HG02973 (cell line): ENCODE data around the gene CCDC40.

ENCODE experiments used
- ATAC-seq: cut with Tn5 transposase; IDR thresholded peaks from one replicate; pipeline ENCODE4 v1.9.1; 2021; ENCODE audit warnings: moderate library complexity; ENCODE audit not compliant: unreplicated experiment

The CCDC40 gene

GRCh38 chr17:80110927-80111701, 74.7 kb downstream of the CCDC40 start:
- no peak for ATAC-seq

DNA sequence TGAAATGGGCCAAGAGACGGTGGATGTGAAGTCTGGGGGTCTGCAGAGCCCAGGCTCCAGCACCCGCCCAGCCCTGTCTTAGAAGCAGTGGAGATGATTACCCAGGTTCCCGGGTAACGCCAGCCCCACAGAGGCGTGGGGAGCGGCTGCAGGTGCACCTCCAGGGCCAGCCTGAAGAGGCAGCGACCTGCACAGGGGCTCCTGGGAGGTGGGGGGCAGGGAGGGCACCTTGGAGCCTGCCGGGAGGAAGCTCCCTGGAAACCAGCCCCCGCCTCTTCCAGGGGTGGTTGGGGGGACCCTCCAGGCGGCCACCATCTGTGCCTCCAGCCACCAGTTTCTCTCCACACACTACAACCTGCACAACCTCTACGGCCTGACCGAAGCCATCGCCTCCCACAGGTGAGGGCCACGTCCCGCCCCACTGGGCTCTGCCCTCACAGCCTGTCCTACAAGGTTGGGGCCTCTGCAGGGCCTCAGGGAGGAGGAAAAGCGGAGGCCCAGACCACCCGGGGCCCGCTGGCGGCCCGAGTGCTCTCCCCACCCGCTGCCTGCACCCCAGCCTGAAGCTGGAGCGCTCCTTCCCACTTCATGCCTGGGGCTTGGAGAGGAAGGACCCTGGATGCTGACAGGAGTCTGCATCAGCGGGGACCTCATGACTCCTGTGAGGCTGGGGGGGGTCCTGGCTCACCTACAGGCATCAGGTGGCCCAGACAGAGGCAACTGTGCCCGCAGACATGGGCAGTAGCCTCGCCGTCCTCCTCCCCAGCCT, 75.4 kb downstream of the CCDC40 start:
- no peak for ATAC-seq

GRCh38 chr17:80112471-80113032, 76.1 kb downstream of the CCDC40 start:
- no peak for ATAC-seq

GRCh38 chr17:80113033-80113484, 76.6 kb downstream of the CCDC40 start:
- ATAC-seq, result no peak

- no peak for ATAC-seq
Observed at GRCh38 chr17:80114758-80115157, 78.3 kb downstream of the CCDC40 start.

DNA sequence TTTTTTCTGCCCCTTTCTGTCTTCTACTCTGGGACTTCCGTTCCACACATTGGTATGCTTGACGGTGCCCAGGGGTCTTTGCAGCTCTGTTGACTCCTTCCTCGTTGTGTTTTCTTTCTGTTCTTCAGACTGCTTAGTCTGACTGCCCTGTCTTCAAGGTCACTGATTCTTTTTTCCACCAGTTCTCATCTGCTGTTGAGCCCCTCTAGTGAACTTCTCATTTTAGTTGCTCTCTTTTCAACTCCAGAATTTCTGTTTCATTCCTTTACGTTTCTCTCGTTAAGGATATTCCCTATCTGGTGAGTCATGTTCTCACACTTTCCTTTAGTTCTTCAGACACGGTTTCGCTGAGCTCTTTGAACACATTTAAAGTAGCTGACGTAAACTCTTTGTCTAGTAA, 78.7 kb downstream of the CCDC40 start:
- ATAC-seq, result no peak

DNA sequence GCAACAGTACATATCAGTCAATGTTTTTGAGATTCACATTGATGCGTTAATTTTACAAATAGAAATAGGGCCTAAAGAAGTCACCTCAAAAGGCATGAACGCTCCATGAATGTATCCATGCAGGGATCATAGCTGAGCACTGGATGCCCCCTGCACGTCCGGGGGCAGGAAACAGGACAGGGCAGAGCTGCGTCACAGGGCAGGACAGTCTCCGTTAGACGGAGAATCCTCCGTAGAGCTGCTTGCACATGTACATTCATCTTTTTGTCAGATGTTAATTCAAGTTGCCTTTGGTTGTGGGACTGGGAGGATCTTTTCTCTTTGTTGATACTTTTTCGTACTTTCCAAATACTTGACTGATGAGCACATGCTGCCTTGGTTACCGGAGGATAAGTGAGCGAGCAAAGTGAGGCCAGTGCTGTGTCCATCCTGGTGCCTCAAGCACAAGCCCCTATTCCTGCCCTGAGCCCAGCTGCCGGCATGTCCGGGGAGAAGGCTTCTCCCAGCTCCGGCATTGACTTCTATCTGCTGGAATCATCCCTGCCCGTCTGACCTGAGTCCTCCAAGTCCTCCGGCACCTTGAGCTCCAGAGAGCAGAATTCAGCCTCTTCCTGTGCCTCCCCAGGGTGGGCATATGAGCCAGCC, 80.0 kb downstream of the CCDC40 start:
- no peak for ATAC-seq

- no peak for ATAC-seq
Observed at GRCh38 chr17:80116921-80117380, 80.5 kb downstream of the CCDC40 start.

DNA sequence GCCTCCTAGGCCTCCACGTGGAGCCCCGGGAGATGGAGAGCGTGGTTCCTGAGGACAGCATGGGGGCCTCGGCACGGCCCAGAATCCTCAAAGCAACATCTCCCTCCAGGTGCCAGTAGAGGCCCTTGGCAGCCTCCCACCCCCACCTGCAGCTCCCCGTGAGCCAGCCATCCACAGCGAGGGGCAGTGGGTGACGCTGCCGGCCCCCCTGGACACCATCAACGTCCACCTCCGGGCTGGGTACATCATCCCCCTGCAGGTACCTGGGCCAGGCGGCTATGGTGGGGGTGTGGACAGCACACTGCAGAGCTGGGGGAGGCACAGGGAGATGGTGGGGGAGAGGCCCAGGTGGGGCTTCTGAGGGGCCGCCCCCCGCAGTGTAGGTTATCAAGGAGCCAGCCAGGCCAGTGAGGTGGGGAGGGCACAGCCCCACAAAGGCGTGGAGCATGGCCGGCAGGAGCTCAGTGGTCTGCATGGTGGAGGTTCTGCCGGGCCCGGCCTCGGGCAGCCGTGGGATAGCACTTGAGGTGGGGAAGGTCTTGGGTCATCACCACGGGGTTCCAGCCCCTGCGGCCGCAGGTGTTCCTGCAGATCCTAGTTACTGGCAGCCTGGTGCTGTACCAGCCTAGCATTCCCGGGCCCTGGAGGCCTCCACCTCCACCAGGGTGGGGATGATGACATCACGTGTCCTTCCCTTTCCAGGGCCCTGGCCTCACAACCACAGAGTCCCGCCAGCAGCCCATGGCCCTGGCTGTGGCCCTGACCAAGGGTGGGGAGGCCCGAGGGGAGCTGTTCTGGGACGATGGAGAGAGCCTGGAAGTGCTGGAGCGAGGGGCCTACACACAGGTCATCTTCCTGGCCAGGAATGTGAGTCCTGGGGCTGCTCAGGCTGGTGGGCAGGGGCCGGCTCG, 81.3 kb downstream of the CCDC40 start:
- ATAC-seq, result no peak

DNA sequence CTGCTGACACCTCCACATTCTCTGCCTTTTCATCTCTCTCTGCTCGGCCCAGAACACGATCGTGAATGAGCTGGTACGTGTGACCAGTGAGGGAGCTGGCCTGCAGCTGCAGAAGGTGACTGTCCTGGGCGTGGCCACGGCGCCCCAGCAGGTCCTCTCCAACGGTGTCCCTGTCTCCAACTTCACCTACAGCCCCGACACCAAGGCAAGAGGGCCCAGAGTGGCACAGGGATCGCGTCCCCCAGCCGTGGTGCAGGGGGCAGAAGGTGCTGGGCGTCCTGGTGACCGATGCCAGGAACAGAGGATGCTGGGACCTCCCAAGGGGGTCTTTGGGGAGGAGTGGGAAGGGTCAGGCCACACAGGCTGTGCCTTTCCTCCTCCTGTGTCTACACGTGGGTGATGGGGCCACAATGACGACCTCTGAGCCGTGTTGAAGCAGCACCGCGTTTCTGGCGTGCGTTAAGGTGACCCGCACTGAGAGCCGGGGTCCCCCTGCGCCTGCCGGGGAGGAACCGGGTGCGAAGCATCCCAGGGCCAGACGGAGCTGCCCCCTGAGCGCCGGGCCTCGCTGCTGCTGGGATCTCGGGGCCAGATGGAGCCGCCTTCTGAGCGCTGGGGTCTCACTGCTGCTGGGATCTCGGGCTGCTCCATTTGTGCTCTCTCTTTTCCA, 82.3 kb downstream of the CCDC40 start:
- ATAC-seq, result no peak

- ATAC-seq, result no peak
Observed at GRCh38 chr17:80119271-80119791, 82.9 kb downstream of the CCDC40 start.

DNA sequence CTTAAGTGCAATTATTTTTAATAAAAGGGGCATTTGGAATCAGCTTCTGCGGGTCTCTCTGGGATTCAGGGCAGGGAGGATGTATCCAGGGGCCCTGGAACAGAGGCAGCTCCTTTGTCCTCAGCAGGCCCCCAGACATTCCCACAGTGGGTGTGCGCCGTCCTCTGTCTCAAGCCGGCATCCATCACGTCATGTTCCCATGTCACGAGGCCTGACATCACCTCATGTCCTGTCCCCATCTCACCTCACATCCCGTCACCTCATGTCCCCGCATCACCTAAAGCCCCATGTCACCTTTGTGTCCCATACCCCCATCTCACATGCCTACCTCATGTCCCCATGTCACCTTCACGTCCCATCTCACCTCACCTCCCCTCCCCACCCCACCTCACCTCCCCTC, 83.4 kb downstream of the CCDC40 start:
- ATAC-seq, result no peak

DNA sequence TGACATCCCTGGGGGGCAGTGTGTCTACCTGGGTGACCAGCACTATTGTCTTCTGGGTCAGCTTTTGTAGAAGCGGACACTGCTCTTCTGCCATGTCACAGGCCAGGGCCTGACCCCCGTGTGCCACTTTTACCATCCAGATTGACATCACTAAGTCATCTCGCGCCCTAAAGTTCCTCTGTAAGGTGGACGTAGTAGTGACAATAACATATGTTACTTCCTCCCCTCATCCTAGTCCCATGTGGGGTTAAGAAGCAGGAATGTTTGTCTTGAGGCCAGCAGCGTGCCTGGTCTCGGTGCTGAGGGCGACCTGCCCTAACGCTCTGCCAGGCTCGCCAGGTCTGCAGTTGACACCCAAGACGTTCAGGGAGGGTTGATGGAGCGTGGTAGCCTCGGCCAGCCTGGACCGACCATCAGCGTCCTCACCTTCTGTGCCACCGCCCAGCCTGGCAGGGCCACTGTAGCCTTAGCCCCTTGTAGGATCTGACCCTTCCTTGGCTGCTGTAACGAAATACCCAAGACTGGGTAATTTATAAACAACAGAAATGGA, 85.7 kb downstream of the CCDC40 start:
- no peak for ATAC-seq

DNA sequence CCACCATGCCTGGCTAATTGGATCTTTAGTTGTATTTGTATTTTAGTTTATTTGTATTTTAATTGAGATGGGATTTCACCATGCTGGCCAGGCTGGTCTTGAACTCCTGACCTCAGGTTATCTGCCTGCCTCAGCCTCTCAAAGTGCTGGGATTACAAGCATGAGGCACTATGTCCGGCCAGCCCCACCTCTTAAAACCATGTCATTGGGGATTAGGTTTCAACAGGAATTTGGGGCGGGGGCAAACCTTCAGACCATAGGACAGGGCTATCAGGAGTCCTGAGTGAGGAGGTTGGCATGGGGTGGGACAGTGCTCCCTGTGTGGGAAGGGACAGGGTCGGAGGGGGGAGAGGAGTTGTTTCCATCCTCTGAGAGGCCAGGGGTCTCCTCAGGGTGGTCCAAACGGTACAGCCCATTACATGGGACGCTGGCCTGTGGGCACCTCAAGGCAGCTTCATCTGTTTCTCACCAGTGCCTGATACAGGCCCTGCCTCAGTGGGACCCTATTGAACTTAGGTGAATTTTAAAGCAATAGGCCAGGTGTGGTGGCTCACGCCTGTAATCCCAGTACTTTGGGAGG, 86.6 kb downstream of the CCDC40 start:
- no peak for ATAC-seq

- no peak for ATAC-seq
Observed at GRCh38 chr17:80123791-80124190, 87.3 kb downstream of the CCDC40 start.

DNA sequence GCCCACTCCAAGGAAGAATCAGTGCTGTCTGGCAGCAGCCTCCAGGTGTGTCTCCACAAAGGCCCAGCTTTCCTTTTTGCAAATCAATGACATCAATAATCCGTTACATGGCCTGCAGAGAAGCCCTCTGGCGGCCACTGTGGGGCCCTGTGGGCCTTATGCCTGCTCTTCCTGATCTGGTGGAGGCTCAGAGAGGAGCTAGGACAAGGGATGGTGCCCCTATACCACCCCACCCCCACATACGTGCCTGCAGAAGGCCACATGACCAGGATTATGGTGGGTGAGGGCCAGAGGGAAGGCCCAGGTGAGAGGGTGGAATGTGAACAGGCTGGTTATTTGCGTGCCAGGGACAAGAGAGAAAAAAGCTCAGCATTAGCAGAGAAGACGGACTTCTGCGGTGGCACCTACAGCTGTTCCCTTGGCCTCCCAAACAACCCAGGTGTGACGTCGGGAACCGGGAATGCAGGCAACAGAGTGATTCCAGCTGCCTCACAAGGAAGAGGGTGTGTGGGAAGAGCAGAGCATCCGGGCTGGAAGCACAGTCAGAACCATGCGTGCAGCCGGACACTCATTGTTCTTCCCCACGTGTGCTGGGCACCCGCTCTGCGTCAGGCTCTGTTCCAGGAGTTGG, 88.0 kb downstream of the CCDC40 start:
- no peak for ATAC-seq

GRCh38 chr17:80125656-80126448, 89.4 kb downstream of the CCDC40 start:
- ATAC-seq, result no peak

- no peak for ATAC-seq
Observed at GRCh38 chr17:80126449-80126715, 89.9 kb downstream of the CCDC40 start.
